H9 (cell line): ENCODE data around the gene ZGLP1. TPM values are rescaled to one million over a fixed set of nuclear protein-coding genes. Genes with fewer than 3 reads are reported as not detected.

ENCODE experiments used
- DNase-seq: peaks from one replicate; pipeline ENCODE4 v3.0.0-alpha.2; 2017
- H2AFZ ChIP-seq: one replicate; pipeline ENCODE4 v1.6.1; 2013; ENCODE audit warnings: mild to moderate bottlenecking, low read length, control low read depth, moderate library complexity
- H2AK5ac ChIP-seq: 2 replicates; pipeline ENCODE4 v1.6.1; 2013; ENCODE audit warnings: low read length, control low read depth, mixed read lengths; ENCODE audit not compliant: insufficient read length
- H2BK120ac ChIP-seq: one replicate; pipeline ENCODE4 v1.6.1; 2013; ENCODE audit warnings: low read depth, mild to moderate bottlenecking, low read length, control low read depth, inconsistent platforms; ENCODE audit not compliant: poor library complexity, severe bottlenecking
- H2BK12ac ChIP-seq: 2 replicates; pipeline ENCODE4 v1.6.1; 2013; ENCODE audit warnings: low read length, control low read depth, mixed read lengths, low read depth; ENCODE audit not compliant: insufficient read length
- H2BK15ac ChIP-seq: 2 replicates; pipeline ENCODE4 v1.6.1; 2013; ENCODE audit warnings: low read depth, low read length, control low read depth
- H2BK20ac ChIP-seq: one replicate; pipeline ENCODE4 v1.6.1; 2013; ENCODE audit warnings: low read depth, mild to moderate bottlenecking, low read length, control low read depth, inconsistent platforms; ENCODE audit not compliant: poor library complexity, severe bottlenecking
- H2BK5ac ChIP-seq: 2 replicates; pipeline ENCODE4 v1.6.1; 2013; ENCODE audit warnings: low read length, control low read depth, mixed read lengths; ENCODE audit not compliant: insufficient read length
- H3K14ac ChIP-seq: 2 replicates; pipeline ENCODE4 v1.6.1; 2013; ENCODE audit warnings: low read length, control low read depth; ENCODE audit not compliant: insufficient read depth
- H3K18ac ChIP-seq: 2 replicates; pipeline ENCODE4 v1.6.1; 2013; ENCODE audit warnings: low read depth, mild to moderate bottlenecking, mixed read lengths, low read length, control low read depth; ENCODE audit not compliant: insufficient read length
- H3K23ac ChIP-seq: 2 replicates; pipeline ENCODE4 v1.6.1; 2013; ENCODE audit warnings: low read length, control low read depth, mixed read lengths, low read depth; ENCODE audit not compliant: insufficient read length
- H3K23me2 ChIP-seq: 2 replicates; pipeline ENCODE4 v1.6.1; 2013; ENCODE audit warnings: low read depth, mild to moderate bottlenecking, mixed read lengths, low read length, control low read depth; ENCODE audit not compliant: insufficient read length, poor library complexity, severe bottlenecking
- H3K27ac ChIP-seq: 2 replicates; pipeline ENCODE4 v1.5.1; 2013; ENCODE audit warnings: low read length, control low read depth, mixed read lengths, low read depth; ENCODE audit not compliant: insufficient read length
- H3K27me3 ChIP-seq: 2 replicates; pipeline ENCODE4 v1.6.1; 2013; ENCODE audit warnings: low read length, control low read depth, inconsistent platforms; ENCODE audit not compliant: insufficient read depth
- H3K4ac ChIP-seq: 2 replicates; pipeline ENCODE4 v1.6.1; 2013; ENCODE audit warnings: low read depth, mild to moderate bottlenecking, control low read depth, inconsistent platforms, low read length, moderate library complexity
- H3K4me1 ChIP-seq: 2 replicates; pipeline ENCODE4 v1.6.1; 2013; ENCODE audit warnings: low read length, control low read depth, inconsistent platforms; ENCODE audit not compliant: insufficient read depth
- H3K4me2 ChIP-seq: 2 replicates; pipeline ENCODE4 v1.6.1; 2013; ENCODE audit warnings: low read length, control low read depth, mixed read lengths; ENCODE audit not compliant: insufficient read length, insufficient read depth
- H3K56ac ChIP-seq: 2 replicates; pipeline ENCODE4 v1.6.1; 2013; ENCODE audit warnings: low read depth, mild to moderate bottlenecking, mixed read lengths, low read length, control low read depth; ENCODE audit not compliant: insufficient read length
- H3K79me1 ChIP-seq: 2 replicates; pipeline ENCODE4 v1.6.1; 2013; ENCODE audit warnings: low read depth, mild to moderate bottlenecking, moderate library complexity, low read length, control low read depth, inconsistent platforms; ENCODE audit not compliant: insufficient read depth, poor library complexity, severe bottlenecking
- H3K79me2 ChIP-seq: 2 replicates; pipeline ENCODE4 v1.6.1; 2013; ENCODE audit warnings: low read length, control low read depth, inconsistent platforms; ENCODE audit not compliant: insufficient read depth
- H3K9ac ChIP-seq: 2 replicates; pipeline ENCODE4 v1.6.1; 2013; ENCODE audit warnings: low read length, control low read depth, mixed read lengths; ENCODE audit not compliant: insufficient read length; ENCODE audit errors: extremely low read depth
- H3K9me3 ChIP-seq: one replicate; pipeline ENCODE4 v1.6.1; 2013; ENCODE audit warnings: low read depth, low read length, inconsistent platforms; ENCODE audit not compliant: control insufficient read depth
- H3T11ph ChIP-seq: one replicate; pipeline ENCODE4 v1.6.1; 2013; ENCODE audit warnings: mild to moderate bottlenecking, low read length, control low read depth, inconsistent platforms
- H4K20me1 ChIP-seq: one replicate; pipeline ENCODE4 v1.6.1; 2013; ENCODE audit not compliant: control insufficient read depth, insufficient read length, insufficient read depth
- H4K5ac ChIP-seq: 2 replicates; pipeline ENCODE4 v1.6.1; 2013; ENCODE audit warnings: low read depth, mild to moderate bottlenecking, mixed read lengths, low read length, control low read depth; ENCODE audit not compliant: insufficient read length
- H4K8ac ChIP-seq: replicated peaks from 2 replicates; pipeline ENCODE4 v1.6.1; 2013; ENCODE audit warnings: low read length, control low read depth, mixed read lengths, low read depth; ENCODE audit not compliant: insufficient read length
- H4K91ac ChIP-seq: 2 replicates; pipeline ENCODE4 v1.6.1; 2013; ENCODE audit warnings: low read depth, mild to moderate bottlenecking, moderate library complexity, mixed read lengths, low read length, control low read depth; ENCODE audit not compliant: insufficient read length
- H3K27ac Mint-ChIP-seq, 3 experiments: 2 replicates in 2 of 3; 3 replicates in 1 of 3; pipeline ENCODE4 v1.8.0; 2020 to 2021; ENCODE audit warnings: mixed read lengths in 3 of 3, mild to moderate bottlenecking in 1 of 3, moderate library complexity in 1 of 3
- H3K27me3 Mint-ChIP-seq: 2 replicates; pipeline ENCODE4 v1.8.0; 2021; ENCODE audit warnings: low read depth, mild to moderate bottlenecking, moderate library complexity, mixed read lengths
- H3K36me3 Mint-ChIP-seq, 3 experiments: 2 replicates in 2 of 3; 3 replicates in 1 of 3; pipeline ENCODE4 v1.8.0; 2020 to 2021; ENCODE audit warnings: low read depth in 3 of 3, mixed read lengths in 3 of 3; ENCODE audit not compliant: insufficient read depth in 1 of 3
- H3K4me1 Mint-ChIP-seq, 2 experiments: 2 replicates each; pipeline ENCODE4 v1.8.0; 2020; ENCODE audit warnings: mixed read lengths in 2 of 2
- H3K4me3 Mint-ChIP-seq, 2 experiments: 2 replicates in 1 of 2; 3 replicates in 1 of 2; pipeline ENCODE4 v1.8.0; 2020 to 2021; ENCODE audit warnings: mild to moderate bottlenecking in 2 of 2, mixed read lengths in 2 of 2, moderate library complexity in 1 of 2
- H3K9me3 Mint-ChIP-seq, 2 experiments: 2 replicates in 1 of 2; 3 replicates in 1 of 2; pipeline ENCODE4 v1.8.0; 2020; ENCODE audit warnings: mild to moderate bottlenecking in 2 of 2, mixed read lengths in 2 of 2, moderate library complexity in 1 of 2
- whole genome bisulfite sequencing: extraction: QIAGEN DNeasy Blood & Tissue Kit; methylation state at CpG from one replicate; pipeline ENCODE4 v1.1.7; 2013; ENCODE audit warnings: missing lambda C conversion rate, low lambda C conversion rate, mixed read lengths; ENCODE audit not compliant: insufficient read length; ENCODE audit errors: extremely low coverage; 5-methylcytosine and 5-hydroxymethylcytosine counted together
- total RNA-seq: library from RNA; stranded (reverse); gene quantifications from 2 replicates; pipeline ENCODE4 v1.2.1, GENCODE V29; 2021
- TF ChIP-seq, protein P1 (sequence below): fragments of 200-600 bp; sonication (generic); conservative IDR thresholded peaks from 3 replicates; pipeline ENCODE4 v1.8.0; 2021; ENCODE audit warnings: antibody characterized with exemption, mild to moderate bottlenecking

ZGLP1 gene
- total RNA-seq, 1 experiment from 2014 or later, result 6.9 TPM

- H3K79me2 ChIP-seq, result no peaks in the 10 kb centered on the region
- TF ChIP-seq, protein P1, sequence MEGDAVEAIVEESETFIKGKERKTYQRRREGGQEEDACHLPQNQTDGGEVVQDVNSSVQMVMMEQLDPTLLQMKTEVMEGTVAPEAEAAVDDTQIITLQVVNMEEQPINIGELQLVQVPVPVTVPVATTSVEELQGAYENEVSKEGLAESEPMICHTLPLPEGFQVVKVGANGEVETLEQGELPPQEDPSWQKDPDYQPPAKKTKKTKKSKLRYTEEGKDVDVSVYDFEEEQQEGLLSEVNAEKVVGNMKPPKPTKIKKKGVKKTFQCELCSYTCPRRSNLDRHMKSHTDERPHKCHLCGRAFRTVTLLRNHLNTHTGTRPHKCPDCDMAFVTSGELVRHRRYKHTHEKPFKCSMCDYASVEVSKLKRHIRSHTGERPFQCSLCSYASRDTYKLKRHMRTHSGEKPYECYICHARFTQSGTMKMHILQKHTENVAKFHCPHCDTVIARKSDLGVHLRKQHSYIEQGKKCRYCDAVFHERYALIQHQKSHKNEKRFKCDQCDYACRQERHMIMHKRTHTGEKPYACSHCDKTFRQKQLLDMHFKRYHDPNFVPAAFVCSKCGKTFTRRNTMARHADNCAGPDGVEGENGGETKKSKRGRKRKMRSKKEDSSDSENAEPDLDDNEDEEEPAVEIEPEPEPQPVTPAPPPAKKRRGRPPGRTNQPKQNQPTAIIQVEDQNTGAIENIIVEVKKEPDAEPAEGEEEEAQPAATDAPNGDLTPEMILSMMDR, result no peak
- Mint-ChIP-seq H3K4me1 (peaks cover 6 to 29% of the 10 kb centered on the region in 2 experiments), H3K9me3 (peaks cover 0 to 2% of the 10 kb centered on the region in 2 experiments; a peak in 2 of 5 replicates), H3K36me3 (no peaks in the 10 kb centered on the region; a peak in 3 of 7 replicates), H3K27ac (no peak overlapping the region; a peak in 1 of 7 replicates), H3K4me3 (peak overlapping the region; percentile 49 to 81), H3K27me3 (peaks cover 84% of the 10 kb centered on the region)
- no peak overlapping the region for H3T11ph ChIP-seq
- no CpG with 5 or more reads among the region's 58 CpGs for WGBS
- no peak overlapping the region for H2AFZ ChIP-seq
- no peak overlapping the region for H3K9ac ChIP-seq
- H2BK120ac ChIP-seq, result no peak overlapping the region
- no peak overlapping the region for H4K91ac ChIP-seq
- H2BK5ac ChIP-seq, result no peak overlapping the region
- H3K4ac ChIP-seq, result no peak overlapping the region
- no peak overlapping the region for H2BK15ac ChIP-seq
- H3K4me2 ChIP-seq, result peak overlapping the region; percentile 66
- H4K8ac ChIP-seq, result no peak overlapping the region
- H4K20me1 ChIP-seq, result no peaks in the 10 kb centered on the region
- no peak overlapping the region for H2AK5ac ChIP-seq
- H3K18ac ChIP-seq, result no peak overlapping the region
- H3K4me1 ChIP-seq, result no peaks in the 10 kb centered on the region; the same call in 1 of the 2 replicates
- H3K27me3 ChIP-seq, result peaks cover 48% of the 10 kb centered on the region
- no peaks in the 10 kb centered on the region for H3K79me1 ChIP-seq
- no peak overlapping the region for H3K23ac ChIP-seq
- H3K23me2 ChIP-seq, result peaks cover 21% of the 10 kb centered on the region
- H2BK20ac ChIP-seq, result no peak overlapping the region
- H4K5ac ChIP-seq, result no peak overlapping the region
- no peak overlapping the region for H3K27ac ChIP-seq
- H3K56ac ChIP-seq, result no peak overlapping the region
- no peak overlapping the region for H2BK12ac ChIP-seq
- no peaks in the 10 kb centered on the region for H3K9me3 ChIP-seq
- peak; percentile 57 for DNase-seq
- no peak overlapping the region; the same call in 1 of the 2 replicates for H3K14ac ChIP-seq
Observed at GRCh38 chr19:10295847-10296591, 13.6 kb downstream of the ZGLP1 start.
